SK-N-SH (cell line): ENCODE results near the gene TNIP2. TPM values are rescaled to one million over a fixed set of nuclear protein-coding genes. Genes with fewer than 3 reads are reported as not detected.
"Not testable (repeated sequence)": the region's sequence is repeated elsewhere in the genome, so short reads cannot be mapped to it uniquely, and the experiment has no call there.

Source experiments
- CTCF ChIA-PET: fragments of 300-600, 350-600 bp; formaldehyde crosslinking; extraction: SDS; loops from one replicate; lab custom pipeline; 2021; lab: Yijun Ruan, JAX
- POLR2A ChIA-PET: fragments of 350-600 bp; sonication (Branson Sonifier 250); formaldehyde crosslinking; extraction: SDS; loops from one replicate; lab custom pipeline; 2020; ENCODE audit warnings: antibody characterized with exemption, inconsistent platforms; lab: Yijun Ruan, JAX
- DNase-seq: peaks from one replicate; pipeline ENCODE4 v3.0.0; 2012
- H2AFZ ChIP-seq: fragments of 200-600 bp; sonication (generic); 2 replicates; pipeline ENCODE4 v1.8.1; 2016; ENCODE audit warnings: antibody characterized with exemption, mild to moderate bottlenecking, low read depth
- H3F3A ChIP-seq: fragments of 200-600 bp; sonication (generic); replicated peaks from 2 replicates; pipeline ENCODE3; 2016; ENCODE audit warnings: antibody characterized with exemption, mild to moderate bottlenecking; ENCODE audit not compliant: insufficient read depth
- H3K27ac ChIP-seq, 2 experiments: fragments of 200-500 bp in 1 of 2; fragments of 200-600 bp in 1 of 2; sonication (Bioruptor generic) in 1 of 2; sonication (generic), shearing (Covaris generic) in 1 of 2; 2 replicates each; pipeline versions ENCODE4 v1.5.1 to v1.6.1; 2014 to 2016; ENCODE audit warnings: low read depth in 2 of 2, inconsistent platforms in 1 of 2, low read length in 1 of 2, mild to moderate bottlenecking in 1 of 2, mixed read lengths in 1 of 2
- H3K27me3 ChIP-seq: fragments of 200-600 bp; sonication (generic), shearing (Covaris generic); 2 replicates; pipeline ENCODE4 v1.6.1; 2016; ENCODE audit warnings: mixed run types; ENCODE audit not compliant: insufficient read depth
- H3K36me3 ChIP-seq, 2 experiments: fragments of 200-500 bp in 1 of 2; fragments of 200-600 bp in 1 of 2; sonication (Bioruptor generic) in 1 of 2; sonication (generic) in 1 of 2; replicated peaks in 1 of 2; 2 replicates each; pipeline versions ENCODE3 to v1.5.1; 2014 to 2016; ENCODE audit warnings: low read length in 1 of 2, mild to moderate bottlenecking in 1 of 2; ENCODE audit not compliant: insufficient read depth in 2 of 2, control insufficient read depth in 1 of 2
- H3K4me1 ChIP-seq, 2 experiments: fragments of 200-500 bp in 1 of 2; fragments of 200-600 bp in 1 of 2; sonication (Bioruptor generic) in 1 of 2; sonication (generic), shearing (Covaris generic) in 1 of 2; 2 replicates each; pipeline versions ENCODE4 v1.5.1 to v1.6.1; 2014 to 2016; ENCODE audit warnings: low read depth in 1 of 2, low read length in 1 of 2, mixed run types in 1 of 2; ENCODE audit not compliant: insufficient read depth in 2 of 2, control insufficient read depth in 1 of 2
- H3K4me2 ChIP-seq: fragments of 200-600 bp; sonication (generic), shearing (Covaris generic); 2 replicates; pipeline ENCODE4 v1.6.1; 2017; ENCODE audit warnings: mixed run types
- H3K4me3 ChIP-seq, 2 experiments: fragments of 200-500 bp in 1 of 2; fragments of 200-600 bp in 1 of 2; sonication (Bioruptor generic) in 1 of 2; sonication (generic), shearing (Covaris generic) in 1 of 2; 2 replicates each; pipeline versions ENCODE4 v1.5.1 to v1.8.1; 2014 to 2016; ENCODE audit warnings: low read depth in 2 of 2, inconsistent platforms in 1 of 2, low read length in 1 of 2, mild to moderate bottlenecking in 1 of 2, mixed read lengths in 1 of 2, moderate library complexity in 1 of 2
- H3K79me2 ChIP-seq: fragments of 200-600 bp; sonication (generic); 2 replicates; pipeline ENCODE4 v1.8.1; 2017; ENCODE audit warnings: mild to moderate bottlenecking; ENCODE audit not compliant: insufficient read depth
- H3K9ac ChIP-seq: fragments of 200-600 bp; sonication (generic); 2 replicates; pipeline ENCODE4 v1.6.1; 2017; ENCODE audit warnings: mixed run types
- H3K9me2 ChIP-seq: fragments of 200-600 bp; sonication (generic); 2 replicates; pipeline ENCODE4 v1.6.1; 2017; ENCODE audit warnings: mixed run types
- H3K9me3 ChIP-seq: fragments of 200-600 bp; sonication (generic); 2 replicates; pipeline ENCODE4 v1.6.1; 2017; ENCODE audit warnings: mixed run types, mild to moderate bottlenecking, moderate library complexity
- H4K20me1 ChIP-seq: fragments of 200-600 bp; sonication (generic); 2 replicates; pipeline ENCODE4 v1.6.1; 2017; ENCODE audit warnings: mild to moderate bottlenecking, mixed run types; ENCODE audit not compliant: insufficient read depth
- CHD2 ChIP-seq: fragments of 150-350 bp; IDR thresholded peaks from 2 replicates; pipeline ENCODE4 v1.6.1; 2018; ENCODE audit warnings: low read length; ENCODE audit not compliant: partially characterized antibody
- ELF1 ChIP-seq: IDR thresholded peaks from 2 replicates; pipeline ENCODE4 v1.4.0; 2012
- EZH2phosphoT487 ChIP-seq: fragments of 200-600 bp; sonication (generic); IDR thresholded peaks from 2 replicates; pipeline ENCODE4 v1.6.1; 2017; ENCODE audit warnings: low read depth, mixed run types, mild to moderate bottlenecking, antibody characterized with exemption, moderate library complexity, borderline replicate concordance
- FOSL2 ChIP-seq: IDR thresholded peaks from 2 replicates; pipeline ENCODE4 v1.4.0; 2012; ENCODE audit warnings: low read depth, mild to moderate bottlenecking, moderate library complexity, borderline replicate concordance
- FOXJ3 ChIP-seq: sonication (generic); formaldehyde crosslinking; IDR thresholded peaks from 2 replicates; pipeline ENCODE4 v1.5.1; 2020; ENCODE audit warnings: mild to moderate bottlenecking, missing genetic modification reagents
- FOXM1 ChIP-seq: IDR thresholded peaks from 2 replicates; pipeline ENCODE4 v1.4.0; 2012; ENCODE audit warnings: low read depth, mild to moderate bottlenecking
- IRF3 ChIP-seq: fragments of 150-350 bp; IDR thresholded peaks from 2 replicates; pipeline ENCODE4 v1.6.1; 2016; ENCODE audit warnings: mild to moderate bottlenecking, low read depth, low read length
- MXI1 ChIP-seq: IDR thresholded peaks from 2 replicates; pipeline ENCODE4 v1.6.1; 2012; ENCODE audit warnings: mild to moderate bottlenecking, low read depth, low read length, improper control_type of control experiment
- RFX5 ChIP-seq: IDR thresholded peaks from 2 replicates; pipeline ENCODE4 v1.6.1; 2012; ENCODE audit warnings: mild to moderate bottlenecking, improper control_type of control experiment, low read length
- SIN3A ChIP-seq: IDR thresholded peaks from 2 replicates; pipeline ENCODE4 v1.6.1; 2012; ENCODE audit warnings: low read depth, mild to moderate bottlenecking, low read length, moderate library complexity, borderline replicate concordance
- TAF1 ChIP-seq: IDR thresholded peaks from 2 replicates; pipeline ENCODE4 v1.6.1; 2012; ENCODE audit warnings: low read depth, mild to moderate bottlenecking, low read length, moderate library complexity, borderline replicate concordance
- TCF12 ChIP-seq: IDR thresholded peaks from 2 replicates; pipeline ENCODE4 v1.4.0; 2012
- USF2 ChIP-seq: fragments of 150-350 bp; IDR thresholded peaks from 2 replicates; pipeline ENCODE4 v1.6.1; 2017; ENCODE audit warnings: antibody characterized with exemption, low read length, low read depth, borderline replicate concordance
- ZBTB33 ChIP-seq: IDR thresholded peaks from 2 replicates; pipeline ENCODE4 v1.4.0; 2012; ENCODE audit warnings: low read depth, borderline replicate concordance
- WGBS: methylation state at CpG from one replicate; pipeline ENCODE4 v1.1.6; 2017; ENCODE audit warnings: low lambda C conversion rate; 5-methylcytosine and 5-hydroxymethylcytosine counted together
- polyA plus RNA-seq, 3 experiments: library from polyadenylated mRNA; depleted of rRNA; stranded (reverse); fragments of >200 nt; gene quantifications; 2 replicates each; pipeline ENCODE4 v1.2.3, GENCODE V29; 2012
- TF ChIP-seq, protein P1 (sequence below): IDR thresholded peaks from 2 replicates; pipeline ENCODE4; 2012

The TNIP2 gene
- polyA plus RNA-seq, 1 of the 3 experiments (the other 2 are of a cell fraction), result 78.9 TPM

GRCh38 chr4:2763511-2763967 is 7.4 kb upstream of the TNIP2 start (continued):
- TF ChIP-seq RFX5 (no peak), IRF3 (no peak), SIN3A (no peak), CHD2 (no peak), ELF1 (no peak), FOXJ3 (CRISPR knock-in tag) (no peak), ZBTB33 (no peak)

GRCh38 chr4:2762486-2763370 is 6.6 kb upstream of the TNIP2 start:
- H4K20me1 ChIP-seq, DNase-seq, H3K27me3 ChIP-seq, POLR2A ChIA-PET, H3K27ac ChIP-seq, H3K9ac ChIP-seq, H3K4me3 ChIP-seq, H2AFZ ChIP-seq, H3K36me3 ChIP-seq, H3F3A ChIP-seq, H3K4me1 ChIP-seq, CTCF ChIA-PET, H3K79me2 ChIP-seq, H3K4me2 ChIP-seq, H3K9me3 ChIP-seq, H3K9me2 ChIP-seq: not testable (repeated sequence)
- 90% methylated on average over 30 of the region's 42 CpGs for WGBS

DNA sequence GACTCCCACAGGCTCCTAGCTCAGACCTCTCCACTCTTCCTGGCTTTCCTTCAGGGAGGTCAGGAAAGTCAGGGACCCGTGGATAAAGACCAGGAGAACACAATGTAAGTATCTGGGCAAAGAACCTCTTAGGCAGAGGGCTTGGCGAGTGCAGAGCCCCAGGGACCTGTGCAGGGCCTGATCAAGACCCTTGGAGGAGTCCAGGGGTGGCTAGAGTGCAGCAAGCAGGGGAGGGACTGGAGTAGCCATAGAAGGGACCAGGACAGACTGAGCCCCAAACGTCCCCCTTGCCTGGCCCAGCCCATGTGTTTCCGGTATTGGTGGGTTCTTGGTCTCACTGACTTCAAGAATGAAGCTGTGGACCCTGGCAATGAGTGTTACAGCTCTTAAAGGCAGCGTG is 5.9 kb upstream of the TNIP2 start:
- Histone ChIP-seq H4K20me1 (no peaks in the 10 kb centered on the region), H3K9me3 (no peaks in the 10 kb centered on the region), H3K9ac (no peak overlapping the region), H3K4me2 (no peak overlapping the region), H3K9me2 (no peaks in the 10 kb centered on the region), H3F3A (peaks cover 3% of the 10 kb centered on the region)
- WGBS, result 54% methylated on average over 5 of the region's 5 CpGs
- POLR2A ChIA-PET, result no interaction called here
- TF ChIP-seq EZH2phosphoT487, result no peak
- TF ChIP-seq FOXM1, result no peak
- no peak for TF ChIP-seq TAF1
- no peak for TF ChIP-seq FOSL2
- no peak for TF ChIP-seq ELF1
- TF ChIP-seq TCF12, result no peak
- TF ChIP-seq MXI1, result no peak
- TF ChIP-seq, protein P1, sequence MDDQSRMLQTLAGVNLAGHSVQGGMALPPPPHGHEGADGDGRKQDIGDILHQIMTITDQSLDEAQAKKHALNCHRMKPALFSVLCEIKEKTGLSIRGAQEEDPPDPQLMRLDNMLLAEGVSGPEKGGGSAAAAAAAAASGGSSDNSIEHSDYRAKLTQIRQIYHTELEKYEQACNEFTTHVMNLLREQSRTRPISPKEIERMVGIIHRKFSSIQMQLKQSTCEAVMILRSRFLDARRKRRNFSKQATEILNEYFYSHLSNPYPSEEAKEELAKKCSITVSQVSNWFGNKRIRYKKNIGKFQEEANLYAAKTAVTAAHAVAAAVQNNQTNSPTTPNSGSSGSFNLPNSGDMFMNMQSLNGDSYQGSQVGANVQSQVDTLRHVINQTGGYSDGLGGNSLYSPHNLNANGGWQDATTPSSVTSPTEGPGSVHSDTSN, result no peak
- no peak for TF ChIP-seq USF2
- TF ChIP-seq, all 33 proteins: peak for 0
- peaks cover 0 to under 1% of the 10 kb centered on the region in 2 experiments; a peak in 1 of 4 replicates for H3K4me1 ChIP-seq
- H3K27ac ChIP-seq, result no peak overlapping the region
- no peak overlapping the region for H3K4me3 ChIP-seq
- H2AFZ ChIP-seq, result no peak overlapping the region
- H3K79me2 ChIP-seq, result no peaks in the 10 kb centered on the region
- H3K27me3 ChIP-seq, result no peaks in the 10 kb centered on the region
- no peaks in the 10 kb centered on the region for H3K36me3 ChIP-seq
- no peak for DNase-seq
- CTCF ChIA-PET, result interaction anchor here (1.5 kb wide), 1 partner anchor 81 kb away, joined by 3 read pairs; the partner anchor contains the start of gene ADD1
